ENCODE measurements around the gene HOXA4. TPM values are rescaled to one million over a fixed set of nuclear protein-coding genes. Genes with fewer than 3 reads are reported as not detected.

Gene HOXA4
- total RNA-seq, 2 donors from 2014 or later, result 0.59 to 1.2 TPM

DNA sequence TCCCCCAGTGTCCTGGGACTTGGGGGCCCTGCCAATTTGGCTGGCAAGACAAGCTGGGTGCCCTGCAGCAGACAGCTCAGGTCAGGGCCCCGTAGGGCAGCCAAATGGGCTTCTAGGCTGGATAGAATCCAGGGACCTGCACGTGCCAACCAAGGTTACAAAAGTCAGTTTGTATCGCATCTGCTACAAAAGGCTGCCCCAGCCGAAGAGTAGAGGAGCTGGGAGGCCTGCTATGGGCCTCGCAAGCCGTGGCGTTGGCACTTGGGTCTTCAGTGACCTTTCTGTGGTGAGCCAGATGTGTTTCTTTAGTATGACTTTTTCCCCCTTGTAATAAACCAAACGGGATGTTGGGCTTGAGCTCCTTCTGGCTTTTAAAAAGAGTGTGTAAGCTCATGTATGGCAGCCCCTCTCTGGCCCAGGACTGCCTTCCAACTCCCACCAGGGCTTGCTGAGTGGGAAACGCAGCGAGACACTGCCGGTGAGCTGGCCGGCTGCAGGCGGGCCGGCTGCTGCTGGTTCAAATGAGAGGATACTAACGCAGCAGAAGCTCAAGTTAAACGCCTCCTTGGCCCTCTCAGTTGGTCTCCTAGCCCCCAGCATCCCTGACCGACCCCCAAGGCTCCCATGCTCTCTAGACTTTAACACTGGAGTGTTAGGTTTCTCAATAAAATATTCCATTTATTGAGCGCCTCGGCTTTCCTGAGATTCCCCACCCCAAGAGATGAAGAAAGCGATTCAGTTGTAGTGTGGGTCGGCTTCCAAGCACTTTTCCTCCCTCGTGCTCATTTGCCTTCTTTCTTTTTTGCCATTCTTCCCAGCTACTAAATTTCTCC is 46.6 kb upstream of the HOXA4 start:
- peaks cover 0 to 36% of the 10 kb centered on the region in 2 donors for H3K4me1 ChIP-seq
- no peaks in the 10 kb centered on the region for H3K9me3 ChIP-seq
- H3K36me3 ChIP-seq, result no peaks in the 10 kb centered on the region
- no peak for TF ChIP-seq CTCF (IDR thresholded peaks at IDR 0.05)
- H3K27me3 ChIP-seq, result peaks cover 56 to 82% of the 10 kb centered on the region in 2 donors
- no peak overlapping the region for H3K4me3 ChIP-seq
- DNase-seq (ENCODE audit: low spot score), result no peak
- no peak overlapping the region for H3K27ac ChIP-seq

GRCh38 chr7:27176524-27176845 is 45.9 kb upstream of the HOXA4 start:
- H3K9me3 ChIP-seq, result no peaks in the 10 kb centered on the region
- no peak overlapping the region for H3K27ac ChIP-seq
- no peak for DNase-seq (ENCODE audit: low spot score)
- H3K4me1 ChIP-seq, result peaks cover 0 to 36% of the 10 kb centered on the region in 2 donors
- no peak for TF ChIP-seq CTCF (IDR thresholded peaks at IDR 0.05)
- no peak overlapping the region for H3K4me3 ChIP-seq
- peaks cover 56 to 78% of the 10 kb centered on the region in 2 donors for H3K27me3 ChIP-seq
- H3K36me3 ChIP-seq, result no peaks in the 10 kb centered on the region

- Histone ChIP-seq H3K4me3 (no peak overlapping the region), H3K27me3 (peaks cover 60 to 79% of the 10 kb centered on the region in 2 donors), H3K36me3 (no peaks in the 10 kb centered on the region), H3K9me3 (no peaks in the 10 kb centered on the region), H3K27ac (no peak overlapping the region), H3K4me1 (peaks cover 0 to 36% of the 10 kb centered on the region in 2 donors)
- no peak for DNase-seq (ENCODE audit: low spot score)
- TF ChIP-seq CTCF (IDR thresholded peaks at IDR 0.05), result no peak
Observed at GRCh38 chr7:27175626-27176523, 45.3 kb upstream of the HOXA4 start.

- DNase-seq (ENCODE audit: low spot score), result no peak
- peaks cover 59 to 75% of the 10 kb centered on the region in 2 donors for H3K27me3 ChIP-seq
- H3K4me3 ChIP-seq, result no peak overlapping the region
- H3K27ac ChIP-seq, result no peak overlapping the region
- no peaks in the 10 kb centered on the region for H3K9me3 ChIP-seq
- no peak for TF ChIP-seq CTCF (IDR thresholded peaks at IDR 0.05)
- H3K4me1 ChIP-seq, result peaks cover 0 to 35% of the 10 kb centered on the region in 2 donors
- no peaks in the 10 kb centered on the region for H3K36me3 ChIP-seq
Observed at GRCh38 chr7:27174874-27175625, 44.5 kb upstream of the HOXA4 start.

GRCh38 chr7:27173956-27174873 is 43.7 kb upstream of the HOXA4 start, which contains the start of gene HOXA10:
Gene HOXA10, minus strand, starts transcription at chr7:27174320. Its CDS starts 14 bp downstream, at chr7:27174306.
- peaks cover 60 to 75% of the 10 kb centered on the region in 2 donors for H3K27me3 ChIP-seq
- no peak for TF ChIP-seq CTCF (IDR thresholded peaks at IDR 0.05)
- no peak within 1 kb of the TSS for H3K27ac ChIP-seq
- peaks cover 0 to 36% of the 10 kb centered on the region in 2 donors for H3K4me1 ChIP-seq
- H3K9me3 ChIP-seq, result no peaks in the 10 kb centered on the region
- peak within 1 kb of the TSS; percentile 20 to 46 for H3K4me3 ChIP-seq
- no peak for DNase-seq (ENCODE audit: low spot score)
- no peaks in the 10 kb centered on the region for H3K36me3 ChIP-seq
